ENCODE results near the gene KCNQ1. TPM values are rescaled to one million over a fixed set of nuclear protein-coding genes. Genes with fewer than 3 reads are reported as not detected.

Gene KCNQ1
- total and polyA plus RNA-seq, 2 of the 13 experiments (the other 11 are each of a cell fraction or from before 2014, with no cell fraction given): 0.02 to 0.08 TPM

- in situ Hi-C loops (cut with HindIII; ENCODE audit: extremely low pct_ligation_motif_present, low pct_unique_long_range_greater_than_20kb): no loop called here
- Histone ChIP-seq H3K4me3 (replicated peaks in 1 of 3; ENCODE audit: insufficient read depth in 1 of 3, low read depth in 2 of 3, low read length in 3 of 3) (no peak overlapping the region), H3K36me3 (replicated peaks in 1 of 2; ENCODE audit: control insufficient read depth in 1 of 2, insufficient read depth in 2 of 2, low read length in 2 of 2) (no peaks in the 10 kb centered on the region), H3K27me3 (ENCODE audit: control insufficient read depth in 1 of 2, insufficient read depth in 2 of 2, low read length in 2 of 2) (peaks cover 12 to 98% of the 10 kb centered on the region in 2 experiments; a peak in 4 of 5 replicates), H4K20me1 (ENCODE audit: insufficient read depth, low read length) (no peaks in the 10 kb centered on the region; the same call in 1 of the 2 replicates), H3K9ac (ENCODE audit: insufficient read depth, low read depth, low read length) (no peak overlapping the region), H3K79me2 (ENCODE audit: insufficient read depth, low read length) (no peaks in the 10 kb centered on the region), H3K4me2 (ENCODE audit: low read depth, low read length) (no peak overlapping the region), H3K9me3 (ENCODE audit: low read length) (no peaks in the 10 kb centered on the region), H2AFZ (ENCODE audit: low read length) (no peak overlapping the region), H3K4me1 (ENCODE audit: insufficient read depth, low read length) (peaks cover 24% of the 10 kb centered on the region), H3K27ac (ENCODE audit: extremely low read length, insufficient read depth, low read length) (no peak overlapping the region)
- no TSS peak for BruUV-seq (replicated peaks)
- ATAC-seq (peak; percentile 12; the same call in 2 of the 3 replicates), FAIRE-seq (no peak), DNase-seq (ENCODE audit: low spot score) (no peak)
- ChIA-PET POLR2A (interaction anchor here (1.2 kb wide), 1 partner anchor 75 kb away, joined by 3 read pairs; the partner anchor contains the start of gene KCNQ1OT1), CTCF (ENCODE audit: low intra/inter-chr PET ratio, low total read pairs) (no interaction called here)
- intact Hi-C loops (cut with micrococcal nuclease; ENCODE audit: unreplicated experiment): loop anchor here (5.0 kb wide), 1 partner anchor 43 kb away; no protein-coding TSS in a partner anchor
- no peak for TF ChIP-seq ZNF296 (CRISPR knock-in tag; conservative IDR thresholded peaks at IDR 0.05)
- no peak for TF ChIP-seq FOXO4 (CRISPR knock-in tag; conservative IDR thresholded peaks at IDR 0.05)
- no peak for TF ChIP-seq ZNF7 (CRISPR knock-in tag; IDR thresholded peaks at IDR 0.05)
- no peak for TF ChIP-seq ZBED4 (CRISPR knock-in tag; IDR thresholded peaks at IDR 0.05; ENCODE audit: borderline replicate concordance)
- TF ChIP-seq THAP8 (CRISPR knock-in tag; IDR thresholded peaks at IDR 0.05; ENCODE audit: borderline replicate concordance): no peak
- 100% methylated on average over 1 of the region's 5 CpGs for WGBS (ENCODE audit: low lambda C conversion rate)
Measured at GRCh38 chr11:2775083-2775625, 330.3 kb downstream of the KCNQ1 start.

All from HepG2 (cell line).